Liver (tissue), 9 donors: ENCODE measurements around the gene PIRT. TPM values are rescaled to one million over a fixed set of nuclear protein-coding genes. Genes with fewer than 3 reads are reported as not detected.

Source experiments
- DNase-seq: peaks from one replicate; pipeline ENCODE4 v3.0.0-alpha.2; 2017; ENCODE audit warnings: low spot score
- H3K27ac ChIP-seq, 2 donors: one replicate each; pipeline ENCODE4 v1.7.0; 2013; ENCODE audit warnings: inconsistent platforms in 2 of 2, low read length in 2 of 2, control low read depth in 1 of 2, low read depth in 1 of 2, mild to moderate bottlenecking in 1 of 2
- H3K27me3 ChIP-seq, 4 donors: one replicate each; pipeline versions ENCODE4 v1.6.1 to v1.7.0; 2013; ENCODE audit warnings: low read length in 3 of 4, inconsistent platforms in 1 of 4, mild to moderate bottlenecking in 1 of 4, moderate library complexity in 1 of 4; ENCODE audit not compliant: control insufficient read depth in 4 of 4, insufficient read depth in 4 of 4
- H3K36me3 ChIP-seq, 4 donors: one replicate each; pipeline versions ENCODE4 v1.6.1 to v1.7.0; 2013; ENCODE audit warnings: low read length in 3 of 4, mild to moderate bottlenecking in 3 of 4, low read depth in 1 of 4, moderate library complexity in 1 of 4; ENCODE audit not compliant: control insufficient read depth in 4 of 4, insufficient read depth in 3 of 4
- H3K4me1 ChIP-seq, 4 donors: one replicate each; pipeline versions ENCODE4 v1.6.1 to v1.7.0; 2013; ENCODE audit warnings: low read length in 3 of 4, mild to moderate bottlenecking in 3 of 4, moderate library complexity in 1 of 4; ENCODE audit not compliant: control insufficient read depth in 4 of 4, insufficient read depth in 4 of 4
- H3K4me3 ChIP-seq, 3 donors: one replicate each; pipeline versions ENCODE4 v1.6.1 to v1.7.0; 2013; ENCODE audit warnings: low read length in 3 of 3, control low read depth in 1 of 3, low read depth in 1 of 3, mild to moderate bottlenecking in 1 of 3
- H3K9ac ChIP-seq, 2 donors: one replicate each; pipeline ENCODE4 v1.7.0; 2013; ENCODE audit warnings: low read length in 2 of 2, mild to moderate bottlenecking in 2 of 2, moderate library complexity in 2 of 2, control low read depth in 1 of 2, low read depth in 1 of 2
- H3K9me3 ChIP-seq, 4 donors: one replicate each; pipeline versions ENCODE4 v1.6.1 to v1.7.0; 2013; ENCODE audit warnings: low read length in 3 of 4; ENCODE audit not compliant: control insufficient read depth in 4 of 4
- ATF3 ChIP-seq: IDR thresholded peaks from 2 replicates; pipeline ENCODE4 v1.6.1; 2016; ENCODE audit warnings: antibody characterized with exemption
- CTCF ChIP-seq: fragments of 150-350 bp; IDR thresholded peaks from 2 replicates; pipeline ENCODE4 v1.5.1; 2017; ENCODE audit warnings: improper control_type of control experiment, low read depth, low read length; ENCODE audit not compliant: missing input control
- EGR1 ChIP-seq, 2 donors: IDR thresholded peaks; 2 replicates each; pipeline ENCODE4 v1.6.1; 2016 to 2018; ENCODE audit warnings: antibody characterized with exemption in 2 of 2, low read depth in 2 of 2
- FOXA1 ChIP-seq: IDR thresholded peaks from 2 replicates; pipeline ENCODE4 v1.6.1; 2016; ENCODE audit warnings: antibody characterized with exemption
- FOXA2 ChIP-seq: IDR thresholded peaks from 2 replicates; pipeline ENCODE4 v1.6.1; 2016; ENCODE audit warnings: antibody characterized with exemption
- GABPA ChIP-seq, 2 donors: IDR thresholded peaks in 1 of 2; conservative IDR thresholded peaks in 1 of 2; 2 replicates each; pipeline ENCODE4 v1.6.1; 2016; ENCODE audit warnings: antibody characterized with exemption in 2 of 2, mild to moderate bottlenecking in 1 of 2, moderate library complexity in 1 of 2
- HNF4A ChIP-seq, 2 donors: conservative IDR thresholded peaks; 2 replicates each; pipeline ENCODE4 v1.6.1; 2016; ENCODE audit warnings: antibody characterized with exemption in 2 of 2, mild to moderate bottlenecking in 2 of 2
- HNF4G ChIP-seq: IDR thresholded peaks from 2 replicates; pipeline ENCODE4 v1.6.1; 2016; ENCODE audit warnings: antibody characterized with exemption
- JUND ChIP-seq, 2 donors: IDR thresholded peaks; 2 replicates each; pipeline ENCODE4 v1.6.1; 2016; ENCODE audit warnings: antibody characterized with exemption in 2 of 2
- MAX ChIP-seq: IDR thresholded peaks from 2 replicates; pipeline ENCODE4 v1.6.1; 2016; ENCODE audit warnings: antibody characterized with exemption
- NR2F2 ChIP-seq: IDR thresholded peaks from 2 replicates; pipeline ENCODE4 v1.6.1; 2016; ENCODE audit warnings: antibody characterized with exemption
- RAD21 ChIP-seq, 2 donors: IDR thresholded peaks; 2 replicates each; pipeline ENCODE4 v1.6.1; 2016; ENCODE audit warnings: antibody characterized with exemption in 2 of 2, mild to moderate bottlenecking in 2 of 2
- REST ChIP-seq: IDR thresholded peaks from 2 replicates; pipeline ENCODE4 v1.6.1; 2016; ENCODE audit warnings: antibody characterized with exemption, mild to moderate bottlenecking
- RXRA ChIP-seq, 2 donors: IDR thresholded peaks; 2 replicates each; pipeline ENCODE4 v1.6.1; 2017 to 2018; ENCODE audit warnings: antibody characterized with exemption in 2 of 2, mild to moderate bottlenecking in 1 of 2
- SP1 ChIP-seq: IDR thresholded peaks from 2 replicates; pipeline ENCODE4 v1.6.1; 2018; ENCODE audit warnings: antibody characterized with exemption, mild to moderate bottlenecking
- TAF1 ChIP-seq: conservative IDR thresholded peaks from 2 replicates; pipeline ENCODE4 v1.6.1; 2016; ENCODE audit warnings: antibody characterized with exemption, mild to moderate bottlenecking
- YY1 ChIP-seq: IDR thresholded peaks from 2 replicates; pipeline ENCODE4 v1.6.1; 2016; ENCODE audit warnings: antibody characterized with exemption, mild to moderate bottlenecking
- ZBTB33 ChIP-seq: IDR thresholded peaks from 2 replicates; pipeline ENCODE4 v1.6.1; 2016; ENCODE audit warnings: antibody characterized with exemption
- WGBS: extraction: QIAGEN DNeasy Blood & Tissue Kit; methylation state at CpG from one replicate; pipeline ENCODE4 v1.1.7; 2013; 5-methylcytosine and 5-hydroxymethylcytosine counted together
- polyA plus RNA-seq, 2 donors: library from polyadenylated mRNA; stranded (reverse) in 1 of 2; unstranded in 1 of 2; fragments of 200-250 nt in 1 of 2; fragments of >200 nt in 1 of 2; fragmentation: Nextera tagmentation in 1 of 2; extraction: Ambion mirVana in 1 of 2; gene quantifications; one replicate each; pipeline versions ENCODE4 v1.2.1 to v1.2.3, GENCODE V29; 2013 to 2015
- total RNA-seq, 2 donors: library from RNA; depleted of rRNA; stranded (reverse); fragments of >200 nt; gene quantifications; one replicate each; pipeline ENCODE4 v1.2.3, GENCODE V29; 2014
- donor health status: healthy.
- donor health status: healthy.
- donor health status: healthy.
- donor health status: healthy.
- donor health status: healthy.

The PIRT gene
- total and polyA plus RNA-seq, 4 donors = 0.18 TPM; not detected in 3

- peaks cover 4 to 13% (median 8%) of the 10 kb centered on the region in 4 donors for H3K4me1 ChIP-seq
- H3K9ac ChIP-seq = no peak overlapping the region
- no peaks in the 10 kb centered on the region for H3K36me3 ChIP-seq
- no peak overlapping the region for H3K27ac ChIP-seq
- TF ChIP-seq GABPA (IDR thresholded peaks at IDR 0.05 in 1 of 2, conservative IDR thresholded peaks at IDR 0.05 in 1 of 2) (no peak), FOXA2 (no peak)
- DNase-seq = no peak
- WGBS = 92% methylated on average over 5 of the region's 5 CpGs
- no peaks in the 10 kb centered on the region for H3K9me3 ChIP-seq
- no peaks in the 10 kb centered on the region for H3K27me3 ChIP-seq
- no peak overlapping the region for H3K4me3 ChIP-seq
Observed at GRCh38 chr17:10787306-10788045, 50.4 kb downstream of the PIRT start.

GRCh38 chr17:10785295-10785694 is 52.6 kb downstream of the PIRT start:
- Histone ChIP-seq H3K27ac (no peak overlapping the region), H3K9me3 (no peaks in the 10 kb centered on the region), H3K27me3 (no peaks in the 10 kb centered on the region), H3K9ac (no peak overlapping the region), H3K36me3 (no peaks in the 10 kb centered on the region), H3K4me1 (peaks cover 4 to 11% (median 8%) of the 10 kb centered on the region in 4 donors), H3K4me3 (no peak overlapping the region)
- DNase-seq = no peak
- TF ChIP-seq YY1 (no peak), HNF4G (no peak), FOXA2 (no peak), MAX (no peak), TAF1 (no peak), EGR1 (IDR thresholded peaks at IDR 0.05; ENCODE audit: low read depth in 2 of 2) (no peak), ATF3 (no peak), GABPA (IDR thresholded peaks at IDR 0.05 in 1 of 2, conservative IDR thresholded peaks at IDR 0.05 in 1 of 2) (no peak), ZBTB33 (no peak), NR2F2 (no peak), RXRA (IDR thresholded peaks at IDR 0.05) (no peak), CTCF (no peak), REST (no peak), FOXA1 (no peak), HNF4A (conservative IDR thresholded peaks at IDR 0.05) (no peak), JUND (IDR thresholded peaks at IDR 0.05) (no peak), SP1 (no peak), RAD21 (IDR thresholded peaks at IDR 0.05) (no peak)
- WGBS = 85% methylated on average over 2 of the region's 2 CpGs
